Cardiac fibroblast (primary cell): Measurements from ENCODE around the gene ANTKMT.
A peak's percentile ranks its signal among the peaks of the same experiment; 100 is the strongest.

Source experiments
- DNase-seq, 2 donors: peaks; one replicate each; pipeline versions ENCODE4 v3.0.0 to v3.0.0-alpha.2; 2010; ENCODE audit warnings: low read depth in 2 of 2
- H3K4me3 ChIP-seq, 2 donors: replicated peaks in 1 of 2; 1 replicate in 1 of 2; 2 replicates in 1 of 2; pipeline ENCODE4 v1.5.1; 2011; ENCODE audit warnings: low read depth in 2 of 2, low read length in 2 of 2, mild to moderate bottlenecking in 2 of 2, moderate library complexity in 1 of 2
- TF ChIP-seq, protein P1 (sequence below): IDR thresholded peaks from one replicate; pipeline ENCODE4 v1.5.1; 2011; ENCODE audit warnings: low read depth, mild to moderate bottlenecking, low read length, inconsistent platforms

The ANTKMT gene

DNA sequence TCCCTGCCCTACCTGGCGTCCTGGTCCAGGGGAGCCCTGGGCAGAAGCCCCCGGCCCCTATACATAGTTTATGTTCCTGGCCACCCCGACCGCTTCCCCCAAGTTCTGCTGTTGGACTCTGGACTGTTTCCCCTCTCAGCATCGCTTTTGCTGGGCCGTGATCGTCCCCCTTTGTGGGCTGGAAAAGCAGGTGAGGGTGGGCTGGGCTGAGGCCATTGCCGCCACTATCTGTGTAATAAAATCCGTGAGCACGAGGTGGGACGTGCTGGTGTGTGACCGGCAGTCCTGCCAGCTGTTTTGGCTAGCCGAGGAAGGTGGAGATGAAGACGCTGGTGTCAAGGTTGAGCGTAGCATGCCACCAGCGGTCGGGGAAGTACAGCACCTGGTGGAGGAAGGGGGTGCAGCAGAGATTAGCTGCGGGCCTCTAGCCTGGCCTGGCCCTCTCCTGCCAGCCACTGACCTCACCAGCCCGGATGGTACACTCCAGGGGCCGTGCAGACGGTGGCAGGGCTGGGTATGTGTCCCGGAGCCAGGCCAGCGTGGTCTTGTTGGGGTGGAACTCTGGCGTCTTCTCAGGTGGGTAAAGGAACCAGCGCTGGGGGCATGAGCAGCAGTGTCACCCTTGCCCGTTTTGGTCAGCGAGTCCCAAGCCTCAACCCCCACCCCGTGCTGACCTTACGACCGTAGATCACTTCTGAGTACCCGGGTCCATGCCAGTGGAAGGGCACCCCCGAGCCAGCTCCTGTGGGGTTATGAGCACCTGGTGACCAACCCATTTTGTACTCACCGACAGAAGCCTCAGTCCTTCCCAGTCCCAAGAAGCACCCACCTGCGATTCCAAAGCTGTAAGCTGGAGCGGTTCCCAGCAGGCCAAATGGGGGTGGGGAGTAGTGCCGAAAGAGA, 38.2 kb upstream of the ANTKMT start:
- H3K4me3 ChIP-seq = peak overlapping the region; percentile 62 to 70
- TF ChIP-seq, protein P1, sequence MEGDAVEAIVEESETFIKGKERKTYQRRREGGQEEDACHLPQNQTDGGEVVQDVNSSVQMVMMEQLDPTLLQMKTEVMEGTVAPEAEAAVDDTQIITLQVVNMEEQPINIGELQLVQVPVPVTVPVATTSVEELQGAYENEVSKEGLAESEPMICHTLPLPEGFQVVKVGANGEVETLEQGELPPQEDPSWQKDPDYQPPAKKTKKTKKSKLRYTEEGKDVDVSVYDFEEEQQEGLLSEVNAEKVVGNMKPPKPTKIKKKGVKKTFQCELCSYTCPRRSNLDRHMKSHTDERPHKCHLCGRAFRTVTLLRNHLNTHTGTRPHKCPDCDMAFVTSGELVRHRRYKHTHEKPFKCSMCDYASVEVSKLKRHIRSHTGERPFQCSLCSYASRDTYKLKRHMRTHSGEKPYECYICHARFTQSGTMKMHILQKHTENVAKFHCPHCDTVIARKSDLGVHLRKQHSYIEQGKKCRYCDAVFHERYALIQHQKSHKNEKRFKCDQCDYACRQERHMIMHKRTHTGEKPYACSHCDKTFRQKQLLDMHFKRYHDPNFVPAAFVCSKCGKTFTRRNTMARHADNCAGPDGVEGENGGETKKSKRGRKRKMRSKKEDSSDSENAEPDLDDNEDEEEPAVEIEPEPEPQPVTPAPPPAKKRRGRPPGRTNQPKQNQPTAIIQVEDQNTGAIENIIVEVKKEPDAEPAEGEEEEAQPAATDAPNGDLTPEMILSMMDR = no peak
- no peak for DNase-seq

DNA sequence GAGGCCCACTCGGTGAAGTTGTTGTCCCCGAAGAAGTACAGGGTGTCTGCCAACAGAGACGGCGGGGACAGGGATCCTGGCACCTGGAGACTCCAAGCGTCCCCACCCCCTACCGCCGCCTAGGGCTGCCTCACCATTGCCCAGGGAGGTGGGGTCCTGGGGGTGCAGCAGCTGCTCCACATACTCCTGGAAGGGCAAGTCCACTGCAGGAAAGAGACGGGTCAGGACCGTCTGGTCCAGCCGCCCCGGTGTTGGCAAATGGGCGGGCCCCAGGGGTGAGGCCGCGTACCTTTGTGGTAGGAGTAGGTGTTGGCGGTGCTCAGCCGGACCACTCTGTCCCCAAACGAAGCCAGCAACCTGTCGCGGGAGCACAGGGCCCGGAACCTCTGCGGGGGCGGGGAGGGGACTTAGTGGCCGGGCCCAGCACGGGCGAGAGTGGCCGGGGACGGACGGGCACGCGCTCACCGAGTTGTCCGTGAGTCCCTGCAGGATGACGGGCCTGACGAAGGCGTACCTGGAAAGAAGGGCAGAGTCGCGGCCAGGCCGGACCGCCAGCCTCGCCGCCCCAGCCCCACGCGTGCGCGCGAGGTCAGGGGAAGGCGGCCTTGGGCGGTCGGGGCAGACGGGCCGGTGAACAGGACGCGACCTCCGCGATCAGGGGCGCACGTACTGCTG, 37.4 kb upstream of the ANTKMT start:
- no peak for DNase-seq
- TF ChIP-seq, protein P1 = no peak
- H3K4me3 ChIP-seq = peak overlapping the region; percentile 62 to 70

DNA sequence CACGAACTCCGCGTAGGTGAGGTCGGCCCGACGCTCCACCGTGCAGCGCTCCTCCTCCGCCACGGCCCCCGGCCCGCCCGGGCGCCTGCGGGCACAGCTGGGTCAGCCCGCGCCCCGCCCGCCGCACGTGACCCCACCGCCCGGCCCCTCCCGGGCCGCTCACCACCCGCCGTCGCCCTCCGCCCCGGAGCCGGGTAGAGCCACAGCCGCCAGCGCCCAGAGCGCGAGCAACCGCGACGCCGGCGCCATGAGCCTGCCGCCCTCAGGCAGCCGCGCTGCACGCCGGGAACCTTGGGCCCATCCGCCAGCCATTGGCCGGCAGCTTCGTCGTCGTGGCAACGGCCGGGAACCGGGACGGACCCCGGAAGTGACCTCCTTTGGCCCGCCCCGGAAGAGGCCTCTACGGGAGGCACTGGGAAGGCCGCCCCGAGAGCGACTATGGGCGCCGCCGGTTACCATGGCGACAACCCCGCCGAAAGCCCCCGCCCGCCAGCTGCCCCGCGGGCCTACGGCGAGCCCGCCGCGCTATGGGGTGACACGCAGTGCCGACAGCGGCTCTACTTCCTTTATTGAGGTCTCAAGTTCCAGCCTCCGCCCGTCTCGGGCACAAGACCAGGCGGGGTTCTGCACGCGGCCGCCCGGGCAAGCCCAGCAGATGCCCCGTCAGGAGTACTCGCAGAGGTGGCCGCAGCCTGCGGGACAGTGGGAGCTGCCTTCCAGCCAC, 36.7 kb upstream of the ANTKMT start, which contains the start of gene JMJD8:
Gene JMJD8, minus strand, starts transcription at position 264 of the 724 bp plus-strand sequence. Its CDS starts 15 bp downstream, at position 249.
- peak within 1 kb of the TSS; percentile 62 to 70 for H3K4me3 ChIP-seq
- TF ChIP-seq, protein P1 = no peak
- DNase-seq = peak; percentile 95 to 97

DNA sequence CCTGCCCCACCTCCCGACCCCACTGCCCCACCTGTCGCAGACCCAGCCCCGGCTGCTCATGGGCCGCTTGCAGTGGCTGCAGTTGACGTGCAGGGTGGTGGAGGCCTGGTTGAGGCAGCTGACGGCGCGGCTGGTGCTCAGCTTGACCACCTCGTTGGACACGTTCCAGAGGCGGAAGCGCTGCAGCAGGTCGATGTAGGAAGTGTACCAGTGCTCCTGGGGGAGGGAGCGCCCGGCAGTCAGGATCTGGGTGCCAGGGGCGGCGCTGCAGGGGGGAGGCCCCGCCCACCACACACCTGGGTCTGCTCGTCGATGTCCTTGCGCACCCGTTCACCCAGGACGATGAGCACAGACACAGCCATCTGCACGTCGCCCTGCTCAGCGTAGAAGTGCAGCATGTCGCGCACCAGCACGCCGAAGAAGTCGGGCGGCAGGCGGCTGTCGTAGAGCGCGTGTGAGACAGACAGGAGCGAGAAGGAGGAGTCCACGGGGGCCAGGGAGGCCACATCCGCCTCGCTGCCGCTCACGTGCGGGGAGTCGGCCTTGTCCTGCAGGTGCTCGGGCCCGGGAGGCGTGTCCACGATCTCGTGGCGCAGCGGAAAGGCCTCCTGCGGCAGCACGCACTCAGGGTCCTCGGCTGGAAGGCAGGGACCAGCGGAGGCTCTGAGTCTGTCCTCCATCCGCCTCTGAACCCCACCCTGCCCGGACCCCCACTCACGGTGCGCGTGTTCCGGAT, 35.8 kb upstream of the ANTKMT start:
- H3K4me3 ChIP-seq = peak overlapping the region in 1 of 2 donors; percentile 70
- TF ChIP-seq, protein P1 = no peak
- no peak for DNase-seq

DNA sequence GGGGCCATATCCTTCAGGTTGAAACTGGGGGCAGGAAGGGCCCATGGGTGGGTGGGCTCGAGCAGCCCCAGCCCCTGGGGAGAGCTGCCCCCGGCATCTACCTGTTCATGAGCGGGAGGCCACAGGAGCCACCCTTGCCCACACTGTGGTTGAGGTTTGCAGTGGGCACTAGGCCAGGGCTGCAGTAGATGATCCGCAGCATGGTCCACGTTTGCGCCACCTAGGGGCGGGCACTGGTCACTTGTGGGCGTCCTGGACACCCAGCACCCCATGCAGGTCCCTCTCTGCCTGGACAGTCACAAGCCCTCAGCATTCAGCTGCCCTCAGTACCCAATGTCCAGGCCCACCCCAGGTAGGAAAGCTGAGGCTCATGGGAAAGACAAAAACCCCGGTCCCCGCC, 35.0 kb upstream of the ANTKMT start:
- TF ChIP-seq, protein P1 = peak; percentile 51
- H3K4me3 ChIP-seq = no peak overlapping the region
- DNase-seq = peak; percentile 39 to 51
